Right lobe of liver (tissue), 4 donors: ENCODE results near the gene HMGCL.

ENCODE experiments used
- CTCF ChIP-seq, 4 donors: fragments of 200-600 bp in 3 of 4; fragments of 450-650 bp in 1 of 4; IDR thresholded peaks; one replicate each; pipeline versions ENCODE4 v1.5.1 to v1.8.0; 2016 to 2022; ENCODE audit warnings: antibody characterized with exemption in 4 of 4, mild to moderate bottlenecking in 2 of 4
- POLR2A ChIP-seq: fragments of 450-650 bp; IDR thresholded peaks from one replicate; pipeline ENCODE4 v1.6.1; 2017; ENCODE audit warnings: antibody characterized with exemption, mild to moderate bottlenecking
- donor health status: DM: no; HTN: no; CAD: no.
- donor health status: DM: no; HTN: no; CAD: no.
- donor health status: DM: no; HTN: yes; CAD: no.

GRCh38 chr1:23864801-23865542 lies 39.7 kb upstream of the HMGCL start:
- no peak for TF ChIP-seq CTCF (IDR thresholded peaks at IDR 0.05)
- no peak for TF ChIP-seq POLR2A
